ENCODE results near the gene NUMB. TPM values are rescaled to one million over a fixed set of nuclear protein-coding genes. Genes with fewer than 3 reads are reported as not detected.

The NUMB gene
- total and polyA plus RNA-seq, 2 of the 13 experiments (the other 11 are each of a cell fraction or from before 2014, with no cell fraction given) = 20.3 to 71.1 TPM

DNA sequence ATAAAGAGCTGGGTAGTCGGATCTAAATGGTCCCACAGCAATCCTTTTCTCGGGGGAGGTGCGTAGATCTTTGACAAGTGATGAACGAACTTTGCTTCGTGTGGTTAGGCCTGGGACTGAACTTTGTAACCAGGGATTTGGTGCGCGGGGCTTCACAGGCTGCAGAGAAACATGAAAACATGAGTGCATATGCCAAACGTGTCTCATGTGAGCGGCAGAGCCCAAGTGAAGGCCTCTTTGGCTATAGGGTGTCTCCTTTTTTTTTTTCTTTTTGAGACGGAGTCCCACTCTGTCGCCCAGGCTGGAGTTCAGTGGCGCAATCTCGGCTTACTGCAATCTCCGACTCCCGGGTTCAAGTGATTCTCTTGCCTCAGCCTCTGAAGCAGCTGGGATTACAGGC is 20.3 kb upstream of the NUMB start (continued):
- TF ChIP-seq, protein P1, sequence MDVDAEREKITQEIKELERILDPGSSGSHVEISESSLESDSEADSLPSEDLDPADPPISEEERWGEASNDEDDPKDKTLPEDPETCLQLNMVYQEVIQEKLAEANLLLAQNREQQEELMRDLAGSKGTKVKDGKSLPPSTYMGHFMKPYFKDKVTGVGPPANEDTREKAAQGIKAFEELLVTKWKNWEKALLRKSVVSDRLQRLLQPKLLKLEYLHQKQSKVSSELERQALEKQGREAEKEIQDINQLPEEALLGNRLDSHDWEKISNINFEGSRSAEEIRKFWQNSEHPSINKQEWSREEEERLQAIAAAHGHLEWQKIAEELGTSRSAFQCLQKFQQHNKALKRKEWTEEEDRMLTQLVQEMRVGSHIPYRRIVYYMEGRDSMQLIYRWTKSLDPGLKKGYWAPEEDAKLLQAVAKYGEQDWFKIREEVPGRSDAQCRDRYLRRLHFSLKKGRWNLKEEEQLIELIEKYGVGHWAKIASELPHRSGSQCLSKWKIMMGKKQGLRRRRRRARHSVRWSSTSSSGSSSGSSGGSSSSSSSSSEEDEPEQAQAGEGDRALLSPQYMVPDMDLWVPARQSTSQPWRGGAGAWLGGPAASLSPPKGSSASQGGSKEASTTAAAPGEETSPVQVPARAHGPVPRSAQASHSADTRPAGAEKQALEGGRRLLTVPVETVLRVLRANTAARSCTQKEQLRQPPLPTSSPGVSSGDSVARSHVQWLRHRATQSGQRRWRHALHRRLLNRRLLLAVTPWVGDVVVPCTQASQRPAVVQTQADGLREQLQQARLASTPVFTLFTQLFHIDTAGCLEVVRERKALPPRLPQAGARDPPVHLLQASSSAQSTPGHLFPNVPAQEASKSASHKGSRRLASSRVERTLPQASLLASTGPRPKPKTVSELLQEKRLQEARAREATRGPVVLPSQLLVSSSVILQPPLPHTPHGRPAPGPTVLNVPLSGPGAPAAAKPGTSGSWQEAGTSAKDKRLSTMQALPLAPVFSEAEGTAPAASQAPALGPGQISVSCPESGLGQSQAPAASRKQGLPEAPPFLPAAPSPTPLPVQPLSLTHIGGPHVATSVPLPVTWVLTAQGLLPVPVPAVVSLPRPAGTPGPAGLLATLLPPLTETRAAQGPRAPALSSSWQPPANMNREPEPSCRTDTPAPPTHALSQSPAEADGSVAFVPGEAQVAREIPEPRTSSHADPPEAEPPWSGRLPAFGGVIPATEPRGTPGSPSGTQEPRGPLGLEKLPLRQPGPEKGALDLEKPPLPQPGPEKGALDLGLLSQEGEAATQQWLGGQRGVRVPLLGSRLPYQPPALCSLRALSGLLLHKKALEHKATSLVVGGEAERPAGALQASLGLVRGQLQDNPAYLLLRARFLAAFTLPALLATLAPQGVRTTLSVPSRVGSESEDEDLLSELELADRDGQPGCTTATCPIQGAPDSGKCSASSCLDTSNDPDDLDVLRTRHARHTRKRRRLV (CRISPR knock-in tag; IDR thresholded peaks at IDR 0.05) = no peak
- TF ChIP-seq KMT2A (CRISPR knock-in tag; IDR thresholded peaks at IDR 0.05) = no peak
- no peak for TF ChIP-seq JUND (CRISPR knock-in tag; IDR thresholded peaks at IDR 0.05)
- TF ChIP-seq, protein P2, sequence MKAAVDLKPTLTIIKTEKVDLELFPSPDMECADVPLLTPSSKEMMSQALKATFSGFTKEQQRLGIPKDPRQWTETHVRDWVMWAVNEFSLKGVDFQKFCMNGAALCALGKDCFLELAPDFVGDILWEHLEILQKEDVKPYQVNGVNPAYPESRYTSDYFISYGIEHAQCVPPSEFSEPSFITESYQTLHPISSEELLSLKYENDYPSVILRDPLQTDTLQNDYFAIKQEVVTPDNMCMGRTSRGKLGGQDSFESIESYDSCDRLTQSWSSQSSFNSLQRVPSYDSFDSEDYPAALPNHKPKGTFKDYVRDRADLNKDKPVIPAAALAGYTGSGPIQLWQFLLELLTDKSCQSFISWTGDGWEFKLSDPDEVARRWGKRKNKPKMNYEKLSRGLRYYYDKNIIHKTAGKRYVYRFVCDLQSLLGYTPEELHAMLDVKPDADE (CRISPR knock-in tag; IDR thresholded peaks at IDR 0.05) = no peak
- TF ChIP-seq HMG20B (CRISPR knock-in tag; conservative IDR thresholded peaks at IDR 0.05) = no peak
- TF ChIP-seq ONECUT2 (CRISPR knock-in tag; IDR thresholded peaks at IDR 0.05) = no peak
- no peak for TF ChIP-seq ZIK1 (CRISPR knock-in tag; IDR thresholded peaks at IDR 0.05; ENCODE audit: borderline replicate concordance, low read depth)
- TF ChIP-seq ZNF572 (CRISPR knock-in tag; IDR thresholded peaks at IDR 0.05) = no peak
- TF ChIP-seq CEBPB (IDR thresholded peaks at IDR 0.05; ENCODE audit: borderline replicate concordance, low read depth, low read length) = no peak
- no peak for TF ChIP-seq LCORL (IDR thresholded peaks at IDR 0.05)
- no peak for TF ChIP-seq LCORL (CRISPR knock-in tag; IDR thresholded peaks at IDR 0.05)
- TF ChIP-seq, protein P3, sequence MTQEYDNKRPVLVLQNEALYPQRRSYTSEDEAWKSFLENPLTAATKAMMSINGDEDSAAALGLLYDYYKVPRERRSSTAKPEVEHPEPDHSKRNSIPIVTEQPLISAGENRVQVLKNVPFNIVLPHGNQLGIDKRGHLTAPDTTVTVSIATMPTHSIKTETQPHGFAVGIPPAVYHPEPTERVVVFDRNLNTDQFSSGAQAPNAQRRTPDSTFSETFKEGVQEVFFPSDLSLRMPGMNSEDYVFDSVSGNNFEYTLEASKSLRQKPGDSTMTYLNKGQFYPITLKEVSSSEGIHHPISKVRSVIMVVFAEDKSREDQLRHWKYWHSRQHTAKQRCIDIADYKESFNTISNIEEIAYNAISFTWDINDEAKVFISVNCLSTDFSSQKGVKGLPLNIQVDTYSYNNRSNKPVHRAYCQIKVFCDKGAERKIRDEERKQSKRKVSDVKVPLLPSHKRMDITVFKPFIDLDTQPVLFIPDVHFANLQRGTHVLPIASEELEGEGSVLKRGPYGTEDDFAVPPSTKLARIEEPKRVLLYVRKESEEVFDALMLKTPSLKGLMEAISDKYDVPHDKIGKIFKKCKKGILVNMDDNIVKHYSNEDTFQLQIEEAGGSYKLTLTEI (CRISPR knock-in tag; conservative IDR thresholded peaks at IDR 0.05) = no peak
- TF ChIP-seq SOX5 (CRISPR knock-in tag; IDR thresholded peaks at IDR 0.05; ENCODE audit: borderline replicate concordance) = 0 out of 2 replicates have a peak, but pooled peaks have one; percentile 10
- 0 out of 4 replicates have a peak, but pooled peaks of 1 of the 2 experiments have one; percentile 18 for TF ChIP-seq NR2F1 (CRISPR knock-in tag; IDR thresholded peaks at IDR 0.05)
- no peak for TF ChIP-seq DR1 (CRISPR knock-in tag; IDR thresholded peaks at IDR 0.05)
- TF ChIP-seq, protein P4, sequence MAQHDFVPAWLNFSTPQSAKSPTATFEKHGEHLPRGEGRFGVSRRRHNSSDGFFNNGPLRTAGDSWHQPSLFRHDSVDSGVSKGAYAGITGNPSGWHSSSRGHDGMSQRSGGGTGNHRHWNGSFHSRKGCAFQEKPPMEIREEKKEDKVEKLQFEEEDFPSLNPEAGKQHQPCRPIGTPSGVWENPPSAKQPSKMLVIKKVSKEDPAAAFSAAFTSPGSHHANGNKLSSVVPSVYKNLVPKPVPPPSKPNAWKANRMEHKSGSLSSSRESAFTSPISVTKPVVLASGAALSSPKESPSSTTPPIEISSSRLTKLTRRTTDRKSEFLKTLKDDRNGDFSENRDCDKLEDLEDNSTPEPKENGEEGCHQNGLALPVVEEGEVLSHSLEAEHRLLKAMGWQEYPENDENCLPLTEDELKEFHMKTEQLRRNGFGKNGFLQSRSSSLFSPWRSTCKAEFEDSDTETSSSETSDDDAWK (CRISPR knock-in tag; IDR thresholded peaks at IDR 0.05) = no peak
- TF ChIP-seq EP300 (IDR thresholded peaks at IDR 0.05; ENCODE audit: low read depth in 2 of 2, low read length in 2 of 2) = 0 out of 4 replicates have a peak, but pooled peaks of 1 of the 2 experiments have one; percentile 30
- TF ChIP-seq EP300 (CRISPR knock-in tag; IDR thresholded peaks at IDR 0.05; ENCODE audit: borderline replicate concordance) = no peak
